NB4 (cell line): Measurements from ENCODE around the gene EHD1.

ENCODE experiments used
- DNase-seq: peaks from one replicate; pipeline ENCODE4 v3.0.0; 2010; ENCODE audit warnings: low read depth
- H3K4me3 ChIP-seq: one replicate; pipeline ENCODE4 v1.5.1; 2011; ENCODE audit warnings: mild to moderate bottlenecking, low read depth, low read length, moderate library complexity
- MYC ChIP-seq: IDR thresholded peaks from 2 replicates; pipeline ENCODE4 v1.6.1; 2011; ENCODE audit warnings: low read depth, low read length
- POLR2A ChIP-seq: IDR thresholded peaks from 2 replicates; pipeline ENCODE4 v1.6.1; 2011; ENCODE audit warnings: mild to moderate bottlenecking; ENCODE audit not compliant: insufficient read length; ENCODE audit errors: extremely low read depth
- TF ChIP-seq, protein P1 (sequence below): IDR thresholded peaks from 2 replicates; pipeline ENCODE4 v1.6.1; 2011; ENCODE audit warnings: low read depth, low read length
- TF ChIP-seq, protein P2 (sequence below): IDR thresholded peaks from one replicate; pipeline ENCODE4 v1.5.1; 2012; ENCODE audit warnings: low read depth, low read length

EHD1 gene

DNA sequence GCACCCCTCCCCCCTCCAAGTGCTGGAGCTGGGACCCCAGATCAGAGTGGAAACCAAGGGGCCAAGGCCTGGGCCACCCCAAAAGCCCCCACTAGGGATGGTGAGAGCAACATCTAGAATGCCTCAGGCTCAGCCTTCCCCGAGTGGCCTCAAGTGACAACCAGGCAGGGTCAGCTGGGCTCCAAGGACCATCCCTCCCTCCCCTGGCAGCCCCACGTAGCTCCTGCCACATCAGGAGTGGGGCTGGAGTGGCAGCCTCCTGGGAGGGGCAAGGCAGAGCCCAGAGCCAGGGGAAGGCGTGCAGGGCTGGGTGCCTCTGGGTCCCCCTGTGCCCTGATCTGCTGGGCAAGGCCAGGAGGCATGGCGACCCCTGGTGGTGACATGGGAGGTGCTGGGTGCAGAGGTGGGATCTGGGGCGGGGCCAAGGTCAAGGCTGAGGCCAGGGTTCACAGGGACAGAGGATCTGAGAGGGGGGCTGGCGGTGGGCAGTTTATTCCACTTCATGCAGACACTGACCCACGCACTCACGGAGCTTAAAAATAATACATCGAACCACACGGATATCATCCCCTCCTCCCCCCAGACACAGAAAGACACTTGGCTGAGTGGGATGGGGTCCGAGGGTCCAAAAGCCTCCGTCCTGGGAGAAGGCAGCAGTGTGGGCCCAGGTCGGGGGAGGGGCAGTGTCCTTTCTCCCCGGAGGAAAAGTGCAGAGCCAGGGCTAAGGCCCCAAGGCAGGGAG is 15.8 kb upstream of the EHD1 start:
- H3K4me3 ChIP-seq, result no peak overlapping the region
- peak; percentile 86 for DNase-seq
- TF ChIP-seq POLR2A (no peak), MYC (no peak)
- TF ChIP-seq, protein P1, sequence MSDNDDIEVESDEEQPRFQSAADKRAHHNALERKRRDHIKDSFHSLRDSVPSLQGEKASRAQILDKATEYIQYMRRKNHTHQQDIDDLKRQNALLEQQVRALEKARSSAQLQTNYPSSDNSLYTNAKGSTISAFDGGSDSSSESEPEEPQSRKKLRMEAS, result peak; percentile 45
- TF ChIP-seq, protein P2, sequence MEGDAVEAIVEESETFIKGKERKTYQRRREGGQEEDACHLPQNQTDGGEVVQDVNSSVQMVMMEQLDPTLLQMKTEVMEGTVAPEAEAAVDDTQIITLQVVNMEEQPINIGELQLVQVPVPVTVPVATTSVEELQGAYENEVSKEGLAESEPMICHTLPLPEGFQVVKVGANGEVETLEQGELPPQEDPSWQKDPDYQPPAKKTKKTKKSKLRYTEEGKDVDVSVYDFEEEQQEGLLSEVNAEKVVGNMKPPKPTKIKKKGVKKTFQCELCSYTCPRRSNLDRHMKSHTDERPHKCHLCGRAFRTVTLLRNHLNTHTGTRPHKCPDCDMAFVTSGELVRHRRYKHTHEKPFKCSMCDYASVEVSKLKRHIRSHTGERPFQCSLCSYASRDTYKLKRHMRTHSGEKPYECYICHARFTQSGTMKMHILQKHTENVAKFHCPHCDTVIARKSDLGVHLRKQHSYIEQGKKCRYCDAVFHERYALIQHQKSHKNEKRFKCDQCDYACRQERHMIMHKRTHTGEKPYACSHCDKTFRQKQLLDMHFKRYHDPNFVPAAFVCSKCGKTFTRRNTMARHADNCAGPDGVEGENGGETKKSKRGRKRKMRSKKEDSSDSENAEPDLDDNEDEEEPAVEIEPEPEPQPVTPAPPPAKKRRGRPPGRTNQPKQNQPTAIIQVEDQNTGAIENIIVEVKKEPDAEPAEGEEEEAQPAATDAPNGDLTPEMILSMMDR, result peak; percentile 91

DNA sequence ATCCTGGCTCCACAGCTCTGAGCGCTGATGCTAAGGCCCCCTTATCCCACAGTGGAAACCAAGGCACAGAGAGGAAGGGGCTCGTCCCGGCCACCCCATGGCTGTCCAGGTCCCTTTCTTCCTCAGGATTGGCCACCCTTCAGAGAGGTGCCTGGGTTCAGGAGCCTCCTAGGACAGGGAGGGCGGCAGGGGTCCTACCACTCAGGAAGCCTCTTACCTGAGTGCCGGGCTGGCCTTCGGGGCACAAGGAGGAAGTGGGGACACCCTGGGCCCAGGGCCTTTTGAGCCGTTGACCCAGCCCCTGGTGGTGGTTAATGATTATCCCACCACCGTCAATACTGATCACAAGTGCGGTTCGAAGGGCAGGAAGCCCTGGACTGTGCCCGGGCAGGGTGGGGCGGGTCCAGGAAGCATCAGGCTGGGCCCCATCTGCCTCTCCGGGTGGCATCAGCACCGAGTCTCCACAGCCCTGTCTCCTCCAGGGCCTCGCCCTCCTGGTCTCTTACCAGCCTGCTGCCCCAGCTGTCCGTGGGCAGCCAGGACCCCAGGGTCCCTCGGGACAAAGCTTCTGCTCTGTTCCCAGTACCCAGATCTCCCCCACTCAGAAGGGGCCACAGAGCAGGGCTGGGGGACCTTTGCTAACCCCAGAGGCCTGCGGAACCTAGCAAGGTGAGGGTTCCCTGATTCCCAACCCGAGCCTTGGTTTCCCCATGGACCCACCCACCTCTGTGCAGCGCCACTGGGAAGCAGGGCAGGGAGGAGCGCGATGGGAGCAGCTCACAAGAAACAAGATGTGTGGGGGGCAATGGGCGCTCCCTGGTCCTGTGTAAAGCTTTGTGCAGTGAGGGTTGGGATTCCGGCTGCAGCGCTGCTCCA is 15.0 kb upstream of the EHD1 start:
- H3K4me3 ChIP-seq, result no peak overlapping the region
- TF ChIP-seq, protein P2, result no peak
- TF ChIP-seq POLR2A (no peak), MYC (no peak)
- TF ChIP-seq, protein P1, result no peak
- DNase-seq, result no peak

DNA sequence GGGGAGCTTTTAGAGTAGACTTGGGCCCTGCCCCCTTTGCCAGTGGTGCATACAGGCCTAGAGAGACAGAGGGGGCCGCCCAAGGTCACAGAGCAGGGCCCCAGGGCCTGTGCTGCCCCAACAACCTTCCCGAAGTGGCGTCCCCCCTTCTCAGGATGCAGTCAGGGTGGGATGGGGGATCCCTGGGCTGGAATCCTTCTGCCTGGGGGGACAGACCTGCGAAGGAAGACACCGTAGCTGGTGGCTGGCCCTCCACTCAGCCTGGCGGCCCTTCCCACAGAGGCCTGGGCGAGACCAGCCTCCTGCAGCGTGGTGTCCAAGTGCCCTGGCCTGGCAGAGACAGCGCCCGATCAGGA is 14.4 kb upstream of the EHD1 start:
- TF ChIP-seq POLR2A (no peak), MYC (no peak)
- TF ChIP-seq, protein P1, result no peak
- TF ChIP-seq, protein P2, result no peak
- no peak overlapping the region for H3K4me3 ChIP-seq
- DNase-seq, result no peak

DNA sequence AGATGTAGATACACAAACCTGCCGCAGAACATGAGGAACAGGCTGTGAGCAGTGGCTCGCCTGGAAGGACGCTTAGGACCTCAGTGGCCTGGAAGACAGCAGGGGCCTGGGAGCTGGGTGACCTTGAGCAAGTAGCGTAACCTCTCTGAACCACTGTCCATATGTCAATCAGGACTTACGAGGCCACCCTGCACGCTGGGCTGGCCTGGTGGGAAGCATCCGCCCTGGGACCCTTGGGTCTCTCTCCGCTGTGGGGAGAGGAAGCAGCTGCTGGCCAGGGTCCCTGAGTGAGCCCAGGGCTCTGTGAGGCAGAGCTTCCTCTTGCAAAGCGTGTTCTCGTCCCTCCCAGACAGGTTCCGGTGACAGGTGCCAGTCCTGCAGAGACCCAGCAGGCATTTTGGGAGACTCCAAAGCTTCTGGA is 14.0 kb upstream of the EHD1 start:
- no peak for DNase-seq
- H3K4me3 ChIP-seq, result no peak overlapping the region
- TF ChIP-seq, protein P1, result no peak
- TF ChIP-seq, protein P2, result no peak
- TF ChIP-seq MYC, result no peak
- no peak for TF ChIP-seq POLR2A

DNA sequence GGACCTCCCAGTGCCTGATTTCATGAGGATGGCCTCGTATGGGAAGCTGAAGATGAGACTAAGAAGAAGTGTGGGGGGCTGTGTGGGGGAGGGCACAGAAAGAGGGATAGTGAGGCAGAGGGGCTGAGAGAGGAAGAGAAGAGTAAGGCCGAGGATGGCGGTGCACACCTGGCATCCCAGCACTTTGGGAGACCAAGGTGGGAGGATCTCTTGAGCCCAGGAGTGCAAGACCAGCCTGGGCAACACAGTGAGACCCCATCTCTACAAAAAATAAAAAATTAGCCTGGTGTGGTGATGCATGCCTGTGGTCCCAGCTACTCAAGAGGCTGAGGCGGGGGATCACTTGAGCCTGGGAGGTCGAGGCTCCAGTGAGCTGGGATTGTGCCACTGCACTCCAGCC is 13.5 kb upstream of the EHD1 start:
- TF ChIP-seq, protein P1, result no peak
- TF ChIP-seq MYC, result no peak
- TF ChIP-seq, protein P2, result no peak
- TF ChIP-seq POLR2A, result no peak
- H3K4me3 ChIP-seq, result no peak overlapping the region
- no peak for DNase-seq
